Measurements from ENCODE around the gene C10orf62.

Gene C10orf62

DNA sequence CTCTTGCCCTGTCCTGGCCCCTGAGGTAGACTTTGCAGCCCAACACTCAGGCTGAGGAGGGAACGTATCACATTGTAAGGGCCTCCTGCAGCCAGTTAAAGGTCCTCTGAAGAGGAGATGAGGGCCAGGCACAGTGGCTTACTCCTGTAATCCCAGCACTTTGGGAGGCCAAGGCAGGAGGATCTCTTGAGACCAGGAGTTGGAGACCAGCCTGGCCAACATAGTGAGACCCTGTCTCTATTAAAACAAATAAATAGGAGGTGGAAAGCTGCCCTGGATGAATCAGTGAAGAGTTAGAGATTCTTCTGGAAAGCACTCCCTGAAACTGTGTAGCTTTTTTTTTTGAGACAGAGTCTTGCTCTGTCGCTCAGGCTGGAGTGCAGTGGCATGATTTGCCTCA lies 2.3 kb upstream of the C10orf62 start:
- DNase-seq = no peak

DNA sequence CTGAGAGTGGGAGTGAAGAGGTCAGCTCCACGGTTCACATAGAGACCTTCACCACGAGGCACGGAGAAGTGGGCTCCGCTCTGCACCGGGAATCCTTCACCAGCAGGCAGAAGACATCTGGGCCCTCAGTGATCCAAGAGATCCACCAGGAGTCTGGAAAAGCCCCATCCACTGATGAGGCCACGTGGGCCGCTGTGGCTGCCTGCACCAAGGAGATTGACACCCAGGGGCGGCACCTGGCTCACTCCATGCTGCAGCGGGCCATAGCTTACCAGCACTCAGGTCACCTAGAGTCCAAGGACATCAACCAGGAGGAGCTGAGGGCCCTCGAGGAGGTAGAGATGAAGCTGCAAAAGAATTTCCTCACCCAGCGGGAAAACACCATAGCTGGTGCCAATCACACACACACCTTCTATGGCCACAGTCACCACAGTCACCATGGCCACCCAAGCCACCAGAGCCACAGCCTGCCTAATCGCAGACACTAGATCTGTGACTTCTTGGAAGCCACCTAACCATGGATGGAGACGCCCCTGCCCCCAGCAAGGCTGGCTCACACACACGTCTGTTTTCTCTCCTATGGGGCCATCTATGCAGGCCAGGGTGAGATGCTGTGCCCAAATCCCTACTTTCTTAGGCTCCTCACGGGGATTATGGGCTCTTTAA lies 694 bp downstream of the C10orf62 start:
- no peak for DNase-seq

DNA sequence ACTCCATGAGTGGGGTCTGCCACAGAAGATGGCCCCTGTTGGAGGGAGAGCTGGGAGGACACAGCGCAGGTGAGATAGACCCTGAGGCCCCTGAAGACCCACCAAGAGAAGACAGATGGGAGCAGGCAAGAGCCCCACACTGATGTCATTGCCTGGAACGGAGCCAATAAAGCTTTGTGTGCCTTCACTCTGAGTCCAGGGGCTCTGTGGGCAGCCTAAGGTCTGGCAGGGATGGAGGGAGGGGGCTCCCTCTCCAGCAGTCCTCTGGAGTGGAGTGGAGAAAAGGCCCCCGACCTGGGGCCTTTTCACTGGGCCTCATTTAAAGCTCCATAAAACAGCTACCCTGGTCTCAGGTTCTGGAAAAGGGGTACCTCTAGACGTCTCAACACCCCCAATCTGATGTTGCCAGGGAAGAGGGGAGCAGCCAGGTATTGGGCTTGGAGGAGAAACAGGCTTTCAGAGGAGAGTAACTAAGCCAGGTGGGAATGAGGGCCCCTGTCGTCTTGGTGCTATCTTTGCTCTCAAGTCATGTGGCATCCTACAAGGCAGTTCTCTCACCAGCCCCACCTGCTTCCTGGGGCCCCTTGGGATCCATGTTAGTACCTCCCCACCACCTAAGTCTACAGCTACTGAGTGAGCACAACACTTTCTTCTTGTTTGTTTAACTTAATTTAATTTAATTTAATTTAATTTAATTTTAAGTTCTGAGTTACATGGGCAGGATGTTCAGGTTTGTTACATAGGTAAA lies 1.4 kb downstream of the C10orf62 start:
- no peak for DNase-seq

DNA sequence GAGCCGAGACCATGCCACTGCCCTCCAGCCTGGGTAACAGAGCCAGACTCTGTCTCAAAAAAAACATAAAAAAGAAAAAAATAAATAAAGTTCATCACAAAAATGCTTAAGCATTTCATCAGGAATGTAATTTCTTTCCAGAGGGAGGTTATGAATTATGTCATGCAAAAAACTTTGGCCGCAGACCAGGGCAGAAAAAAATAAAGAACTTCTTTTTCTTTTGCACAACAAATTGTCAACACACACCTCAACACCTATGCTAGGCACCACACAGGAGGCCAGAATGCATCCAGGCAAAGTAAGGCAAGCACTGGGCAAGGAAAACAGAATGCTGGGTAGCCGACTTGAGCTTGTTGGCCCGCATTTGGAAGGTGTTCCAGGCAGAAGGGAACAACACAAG lies 3.9 kb downstream of the C10orf62 start:
- no peak for DNase-seq

DNA sequence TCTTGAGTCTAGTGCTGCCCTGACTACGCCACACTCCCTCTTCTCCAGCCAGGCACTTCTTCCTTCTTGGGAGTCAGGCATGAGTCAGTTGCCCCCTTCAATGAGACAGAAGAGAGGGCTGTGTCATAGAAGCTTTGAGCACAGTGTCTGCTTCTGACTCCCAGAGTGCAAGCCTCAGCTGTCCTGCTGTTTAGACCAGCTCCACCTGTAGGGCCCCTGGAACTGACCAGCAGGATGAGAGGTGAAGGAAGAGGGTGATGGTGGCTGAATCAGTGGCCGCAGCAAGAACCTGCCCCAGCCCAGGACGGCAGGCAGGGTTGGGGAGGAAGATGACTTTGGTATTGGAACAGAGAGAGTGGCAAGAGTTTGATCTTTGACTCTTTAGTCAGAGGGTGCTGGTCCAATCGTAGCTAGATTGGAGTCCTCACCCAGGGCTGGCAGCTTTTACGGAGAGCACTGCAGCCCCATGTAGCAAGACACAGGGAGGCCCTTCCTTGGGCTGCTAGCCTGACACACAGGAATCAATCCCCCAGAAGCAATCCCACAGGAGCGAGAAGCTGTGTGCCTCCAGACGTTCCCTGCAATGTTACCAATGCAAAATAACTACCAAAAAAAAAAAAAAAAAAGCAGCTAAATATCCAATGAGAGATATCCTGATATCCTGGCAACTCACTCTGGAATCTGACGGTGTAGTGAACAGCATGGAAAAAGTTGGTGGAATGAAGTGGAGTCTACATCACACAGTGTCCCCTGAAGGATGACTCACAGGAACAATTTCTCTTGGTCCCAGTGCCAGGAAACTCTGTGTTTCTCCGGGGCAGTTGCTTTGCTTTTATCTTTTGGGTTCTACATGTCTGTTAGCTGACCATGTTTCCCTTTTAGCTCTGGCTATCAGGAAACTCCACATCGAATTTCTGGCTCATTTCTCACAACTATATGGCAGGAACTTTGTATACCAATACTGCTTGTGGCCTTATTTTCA lies 6.9 kb downstream of the C10orf62 start:
- no peak for DNase-seq

DNA sequence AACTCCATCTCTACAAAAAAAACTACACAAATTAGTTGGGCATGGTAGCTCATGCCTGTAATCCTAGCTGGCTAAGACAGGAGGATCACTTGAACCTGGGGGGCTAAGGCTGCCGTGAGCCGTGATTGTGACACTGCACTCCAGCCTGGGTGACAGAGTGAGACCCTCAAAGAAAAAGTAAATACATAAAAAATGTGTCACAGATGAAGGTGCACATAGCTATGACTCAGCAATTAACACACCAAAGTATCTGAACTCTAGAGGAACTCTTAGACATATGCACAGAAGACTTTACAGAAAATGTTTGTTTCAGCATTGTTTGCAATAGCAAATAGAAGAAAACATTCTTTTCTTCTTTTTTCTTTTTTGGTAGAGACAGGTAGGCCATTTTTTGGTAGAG lies 8.3 kb downstream of the C10orf62 start:
- no peak for DNase-seq

DNA sequence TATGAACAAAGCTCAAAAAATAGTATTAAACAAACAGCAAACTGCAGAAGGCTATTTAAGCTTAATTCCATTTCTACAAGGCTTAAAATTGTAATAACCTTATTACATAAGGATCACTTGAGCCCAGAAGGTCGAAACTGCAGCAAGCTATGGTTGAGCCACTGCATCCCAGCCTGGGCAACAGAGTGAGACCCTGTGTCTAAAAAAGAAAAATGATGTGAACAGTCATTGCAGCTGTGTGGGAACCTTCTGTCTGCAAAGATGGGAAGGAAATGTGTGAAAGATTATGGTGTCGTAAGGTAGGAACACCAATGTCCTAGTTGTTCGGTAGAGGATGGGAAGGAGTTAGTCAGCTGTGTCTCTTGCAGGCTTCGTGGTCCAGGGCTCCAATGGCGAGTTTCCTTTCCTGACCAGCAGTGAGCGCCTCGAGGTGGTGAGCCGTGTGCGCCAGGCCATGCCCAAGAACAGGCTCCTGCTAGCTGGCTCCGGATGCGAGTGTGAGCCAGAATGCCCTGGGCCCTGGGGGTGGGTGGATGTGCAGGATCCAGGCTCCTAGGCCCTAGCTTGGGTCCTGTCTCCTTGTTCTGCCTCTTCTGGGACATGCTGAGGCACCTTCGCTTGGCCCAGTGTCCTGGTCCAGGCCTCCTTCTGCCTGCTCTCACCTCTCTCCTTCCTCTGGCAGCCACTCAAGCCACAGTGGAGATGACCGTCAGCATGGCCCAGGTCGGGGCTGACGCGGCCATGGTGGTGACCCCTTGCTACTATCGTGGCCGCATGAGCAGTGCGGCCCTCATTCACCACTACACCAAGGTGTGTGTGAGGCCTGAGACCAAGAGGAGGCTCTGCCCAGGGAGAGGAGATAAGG lies 9.1 kb downstream of the C10orf62 start:
- DNase-seq = no peak

DNA sequence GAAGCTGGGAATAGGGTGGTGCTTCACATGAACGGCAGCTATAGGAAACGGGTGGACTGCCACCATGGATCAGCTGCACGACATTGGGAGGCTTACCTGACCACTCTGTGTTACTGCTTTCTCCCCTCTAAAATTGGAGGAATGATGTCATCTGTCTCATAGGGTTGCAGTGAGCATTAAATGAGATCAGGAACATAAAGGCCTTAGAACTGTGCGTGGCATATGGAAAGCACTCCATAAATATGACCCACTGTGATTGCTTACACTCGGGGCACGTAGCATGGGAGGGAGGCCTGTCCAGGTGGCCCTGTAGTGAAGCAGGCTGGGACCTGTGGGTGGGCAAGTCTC lies 9.7 kb downstream of the C10orf62 start:
- DNase-seq = no peak

DNA sequence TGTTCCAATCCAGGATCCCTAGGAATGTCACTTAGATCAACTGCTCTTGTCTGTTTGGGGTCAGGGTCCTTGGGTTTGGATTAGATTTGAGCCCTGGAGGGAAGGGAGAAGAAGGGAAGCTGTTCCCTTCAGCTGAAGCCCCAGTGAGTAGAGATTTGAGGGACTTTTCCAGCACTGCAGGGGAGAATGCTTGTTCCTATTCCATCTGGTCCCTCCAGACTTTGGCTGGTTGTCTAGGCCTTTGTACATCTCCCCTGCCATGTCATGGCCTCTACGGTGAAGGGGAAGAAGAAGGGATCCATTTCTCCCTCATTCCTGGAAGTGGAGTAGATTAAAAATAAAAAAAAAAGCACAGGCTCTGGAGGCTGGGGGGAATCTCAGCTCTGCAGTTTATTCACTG lies 11.1 kb downstream of the C10orf62 start:
- DNase-seq = no peak

DNA sequence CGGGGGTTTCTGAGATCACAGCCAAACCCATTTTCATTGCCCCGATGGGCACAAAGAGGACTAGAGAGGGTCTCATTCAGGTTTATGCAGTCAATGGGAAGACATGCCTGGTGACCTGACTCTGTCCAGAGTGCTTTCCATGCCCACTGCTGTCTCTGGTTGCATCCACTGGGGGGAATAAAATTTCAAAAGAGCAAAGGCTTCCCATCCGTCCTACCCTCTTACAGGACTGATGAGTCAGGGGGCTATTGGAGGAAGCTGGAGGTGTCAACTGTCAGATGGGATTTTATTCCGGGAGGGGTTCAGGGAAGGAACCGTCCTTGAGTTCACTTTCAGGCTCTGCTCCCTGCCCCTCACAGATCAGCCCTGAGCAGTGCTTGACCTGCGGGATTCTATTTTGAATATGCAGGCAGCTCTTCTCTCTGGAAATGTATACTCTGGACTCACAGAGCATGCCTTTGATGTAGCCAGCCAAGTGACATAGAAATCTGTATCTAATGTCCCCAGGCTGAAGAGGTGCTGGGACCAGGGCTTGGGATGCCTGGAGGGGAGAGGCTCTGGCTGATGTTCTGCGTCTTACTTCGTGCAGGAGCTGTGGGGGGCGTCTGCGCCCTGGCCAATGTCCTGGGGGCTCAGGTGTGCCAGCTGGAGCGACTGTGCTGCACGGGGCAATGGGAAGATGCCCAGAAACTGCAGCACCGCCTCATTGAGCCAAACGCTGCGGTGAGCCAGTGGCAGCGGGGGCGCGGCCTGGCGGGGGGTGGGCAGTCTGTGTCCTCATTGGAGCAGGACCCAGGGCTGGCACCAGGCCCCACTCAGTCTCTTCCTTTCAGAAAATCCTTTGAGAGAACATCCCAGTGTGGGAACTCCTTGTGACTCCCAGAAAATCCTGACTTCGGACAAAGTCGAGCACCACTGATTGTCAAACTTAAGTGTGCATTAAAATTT lies 12.0 kb downstream of the C10orf62 start:
- no peak for DNase-seq

DNA sequence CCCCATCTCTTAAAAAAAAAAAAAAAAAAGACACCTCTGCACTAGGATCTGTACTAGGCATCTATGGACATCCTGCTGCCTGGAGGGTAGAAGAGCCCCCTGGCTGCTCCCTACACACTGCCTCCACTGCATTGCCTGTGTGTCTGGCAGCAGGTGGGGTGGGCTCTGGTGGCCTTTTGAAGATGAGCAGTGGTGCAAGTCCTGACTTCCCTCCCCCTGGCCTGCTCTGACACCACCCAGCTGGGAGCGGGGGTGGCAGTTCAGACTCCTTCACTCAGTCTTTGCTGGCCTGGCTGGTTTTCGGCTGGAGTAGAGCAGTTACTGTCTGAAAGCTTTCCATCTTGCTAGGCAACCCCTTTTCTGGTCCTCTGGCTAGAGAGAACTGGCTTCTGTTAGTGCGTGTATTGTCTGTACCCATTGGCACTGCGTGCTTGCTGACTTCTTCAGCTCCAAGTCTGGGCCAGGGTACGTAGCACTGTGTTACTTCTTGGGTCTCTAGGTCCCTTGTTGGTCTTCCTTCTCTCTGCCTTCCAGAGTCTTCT lies 17.6 kb downstream of the C10orf62 start:
- DNase-seq = no peak

DNA sequence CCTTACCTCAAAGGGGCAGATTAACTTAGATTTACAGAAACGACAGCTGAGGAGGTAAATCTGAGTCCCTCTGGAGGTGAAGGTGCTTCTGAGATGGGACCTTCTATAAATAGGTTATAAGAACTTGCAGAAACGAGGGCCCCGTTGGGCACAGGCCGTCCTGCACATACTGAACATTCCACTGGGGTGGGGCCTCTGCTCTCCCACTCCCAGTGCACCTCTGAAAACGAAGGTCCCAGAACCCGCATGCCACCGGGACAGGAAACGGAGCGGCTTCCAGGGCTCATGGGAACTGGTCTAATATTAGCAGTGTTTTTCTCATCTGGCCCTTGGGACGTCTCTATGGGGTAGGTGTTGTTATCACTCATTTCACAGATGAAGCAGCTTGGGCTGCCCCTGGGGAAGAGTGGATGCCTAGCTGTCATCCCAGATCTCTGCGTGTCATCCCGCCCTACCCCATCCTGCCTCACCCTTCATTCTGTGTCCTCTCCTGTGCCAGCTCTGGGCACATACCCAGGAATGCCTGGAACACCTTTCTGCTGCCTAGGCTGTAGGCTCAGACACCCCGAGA lies 19.6 kb downstream of the C10orf62 start:
- no peak for DNase-seq

DNA sequence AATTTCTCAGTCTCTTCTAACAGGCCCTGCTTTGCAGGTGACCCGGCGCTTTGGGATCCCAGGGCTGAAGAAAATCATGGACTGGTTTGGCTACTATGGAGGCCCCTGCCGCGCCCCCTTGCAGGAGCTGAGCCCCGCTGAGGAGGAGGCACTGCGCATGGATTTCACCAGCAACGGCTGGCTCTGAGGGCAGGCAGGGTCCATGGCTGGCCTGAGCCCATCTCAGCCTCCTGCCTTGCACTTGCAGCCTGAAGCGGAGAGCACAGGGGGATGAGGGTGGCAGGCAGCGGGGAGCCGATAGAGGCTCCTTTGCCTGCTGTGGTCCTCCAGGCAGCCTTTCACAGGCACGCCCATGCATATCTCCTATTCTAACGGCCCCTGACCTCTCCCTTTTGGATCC lies 22.0 kb downstream of the C10orf62 start:
- no peak for DNase-seq

DNA sequence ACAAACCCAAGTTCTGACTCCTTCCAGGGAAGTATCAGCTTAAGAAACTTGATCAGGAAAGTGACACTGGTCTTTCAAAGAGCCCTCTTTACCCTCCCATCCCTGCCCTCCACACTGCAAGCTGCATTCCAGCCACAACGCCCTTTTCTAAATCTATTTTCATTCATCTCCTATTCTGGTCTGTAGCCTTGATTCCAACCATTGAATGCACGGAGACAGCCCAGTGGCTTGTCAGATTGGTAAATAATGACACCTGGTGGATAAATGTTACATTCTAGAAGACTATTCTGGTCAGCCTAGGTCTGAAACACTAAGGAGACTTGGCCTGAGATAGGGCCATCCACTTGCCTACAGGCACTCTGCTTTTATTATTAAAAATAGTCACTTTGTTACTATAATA lies 22.9 kb downstream of the C10orf62 start:
- DNase-seq = no peak

DNA sequence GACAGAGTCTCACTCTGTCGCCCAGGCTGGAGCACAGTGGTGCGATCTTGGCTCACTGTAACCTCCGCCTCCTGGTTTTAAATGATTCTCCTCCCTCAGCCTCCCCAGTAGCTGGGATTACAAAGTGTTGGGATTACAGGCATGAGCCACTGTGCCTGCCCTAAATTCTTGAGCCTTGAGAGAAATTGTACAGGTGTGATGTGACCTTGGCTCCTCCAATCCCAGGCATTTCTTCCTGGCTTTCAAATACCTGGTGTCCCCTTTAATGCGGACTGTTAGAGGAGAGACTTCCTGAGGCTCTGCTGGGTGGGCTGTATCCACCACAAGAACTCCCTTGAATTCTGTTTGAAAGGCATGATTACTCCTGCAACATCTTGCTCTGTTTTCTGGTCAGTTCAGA lies 28.8 kb downstream of the C10orf62 start:
- DNase-seq = no peak

DNA sequence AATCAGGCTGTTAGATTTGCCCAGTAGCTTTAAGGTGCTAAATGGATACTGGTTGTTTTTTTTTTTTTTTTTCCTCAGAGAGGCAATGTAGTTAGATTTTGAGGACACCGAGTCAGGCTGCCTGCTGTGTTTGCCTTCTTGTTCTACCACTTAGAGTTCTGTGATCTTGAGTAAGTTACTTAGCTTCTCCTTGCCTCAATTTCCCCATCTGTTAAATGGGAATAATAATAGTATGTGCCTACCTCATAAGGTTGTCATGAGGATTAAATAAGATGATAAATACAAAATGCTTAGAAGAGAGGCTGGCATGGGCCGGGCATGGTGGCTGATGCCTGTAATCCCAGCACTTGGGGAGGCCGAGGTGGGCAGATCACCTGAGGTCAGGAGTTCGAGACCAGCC lies 29.2 kb downstream of the C10orf62 start:
- no peak for DNase-seq

DNA sequence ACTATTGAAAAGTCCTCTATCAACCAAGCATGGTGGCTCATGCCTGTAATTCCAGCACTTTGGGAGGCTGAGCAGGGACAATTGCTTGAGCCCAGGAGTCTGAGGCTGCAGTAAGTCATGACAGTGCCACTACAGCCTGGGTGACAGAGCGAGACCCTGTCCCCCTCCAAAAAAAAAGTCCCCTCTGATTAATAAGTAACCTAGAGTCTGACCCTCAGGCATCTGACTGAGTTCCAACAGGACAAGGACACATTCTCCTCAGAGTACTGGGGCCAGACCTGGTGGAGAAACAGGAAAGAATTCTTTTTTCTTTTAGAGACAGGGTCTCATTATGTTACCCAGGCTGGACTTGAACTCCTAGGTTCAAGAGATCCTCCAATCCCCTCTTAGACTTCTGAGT lies 33.8 kb downstream of the C10orf62 start:
- DNase-seq = no peak

DNA sequence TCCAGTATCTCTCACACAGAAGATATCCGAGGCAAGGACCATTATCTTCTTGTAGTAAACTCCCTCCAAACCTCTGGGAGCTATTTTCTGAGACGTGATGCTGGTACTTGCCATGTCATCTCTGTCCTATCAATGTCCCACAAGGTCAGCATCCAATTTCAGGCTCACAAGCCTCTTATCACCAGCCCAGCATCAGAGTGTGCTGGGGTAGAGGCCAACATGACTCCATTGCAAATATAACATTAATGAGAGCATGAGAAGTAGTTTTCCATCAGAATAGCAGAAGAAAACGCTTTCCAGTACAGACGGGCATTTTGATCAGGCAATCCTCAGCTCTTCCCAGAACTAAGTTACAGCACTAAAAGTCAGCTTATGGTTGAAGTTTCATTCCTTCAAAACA lies 38.2 kb downstream of the C10orf62 start:
- DNase-seq = no peak

DNA sequence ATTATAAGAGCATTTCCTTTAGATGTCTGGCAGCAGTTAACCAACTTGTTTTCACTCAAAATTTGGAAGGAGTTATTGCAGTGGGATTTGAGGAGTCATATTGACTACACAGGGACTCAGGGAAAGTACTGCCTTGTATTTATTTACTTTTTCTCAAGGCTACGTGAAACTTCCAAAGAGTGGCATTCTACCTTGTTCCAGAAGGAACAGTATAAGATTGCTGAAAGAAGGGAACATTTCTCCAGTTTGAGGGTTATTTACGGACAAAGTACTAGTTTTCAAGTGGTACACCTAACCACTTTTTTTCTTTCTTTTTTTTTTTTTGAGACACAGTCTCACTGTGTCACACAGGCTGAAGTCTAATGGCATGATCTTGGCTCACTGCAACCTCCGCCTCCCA lies 38.7 kb downstream of the C10orf62 start:
- DNase-seq = no peak

DNA sequence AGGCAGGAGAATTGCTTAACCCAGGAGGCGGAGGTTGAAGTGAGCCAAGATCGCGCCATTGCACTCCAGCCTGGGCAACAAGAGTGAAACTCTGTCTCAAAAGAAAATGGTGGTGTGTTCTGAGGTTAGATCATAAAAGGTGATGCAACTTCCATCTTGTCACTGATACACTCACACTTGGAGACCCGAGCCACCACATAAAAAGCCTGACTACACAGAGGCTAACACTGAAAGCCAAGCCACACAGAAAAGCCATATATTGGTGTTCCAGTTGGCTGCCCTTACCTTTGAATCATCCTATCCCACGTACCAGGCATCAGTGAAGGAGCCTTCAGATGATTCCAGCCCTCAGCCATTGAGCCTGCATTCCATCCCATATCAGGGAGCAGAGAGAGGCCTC lies 39.8 kb downstream of the C10orf62 start:
- DNase-seq = no peak

DNA sequence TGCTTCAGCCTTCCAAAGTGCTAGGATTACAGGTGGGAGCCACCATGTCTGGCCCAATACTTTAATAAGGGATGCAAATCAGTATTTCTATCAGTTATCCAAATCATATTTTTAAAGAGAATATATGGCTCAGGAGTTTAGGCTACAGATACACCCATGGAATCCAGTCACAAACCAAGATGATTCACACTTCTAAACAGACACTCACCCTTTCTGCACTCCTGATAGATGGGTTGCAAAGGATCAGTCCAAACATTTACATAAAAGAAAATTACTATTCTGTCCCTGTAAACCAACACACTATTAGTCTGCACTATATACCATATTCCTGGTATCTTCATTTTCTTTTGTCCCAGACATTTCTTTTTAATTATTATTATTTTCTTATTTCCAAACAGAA lies 41.6 kb downstream of the C10orf62 start:
- no peak for DNase-seq

All from activated T-cell treated with anti-CD3 and anti-CD28 coated beads for 4 hours (primary cell).